ENCODE measurements around the gene LTBR. TPM values are rescaled to one million over a fixed set of nuclear protein-coding genes. Genes with fewer than 3 reads are reported as not detected.

Gene LTBR
- total and polyA plus RNA-seq, 2 donors (not counting 3 experiments of a cell fraction or from before 2014, with no cell fraction given) = 70.7 to 102 TPM

DNA sequence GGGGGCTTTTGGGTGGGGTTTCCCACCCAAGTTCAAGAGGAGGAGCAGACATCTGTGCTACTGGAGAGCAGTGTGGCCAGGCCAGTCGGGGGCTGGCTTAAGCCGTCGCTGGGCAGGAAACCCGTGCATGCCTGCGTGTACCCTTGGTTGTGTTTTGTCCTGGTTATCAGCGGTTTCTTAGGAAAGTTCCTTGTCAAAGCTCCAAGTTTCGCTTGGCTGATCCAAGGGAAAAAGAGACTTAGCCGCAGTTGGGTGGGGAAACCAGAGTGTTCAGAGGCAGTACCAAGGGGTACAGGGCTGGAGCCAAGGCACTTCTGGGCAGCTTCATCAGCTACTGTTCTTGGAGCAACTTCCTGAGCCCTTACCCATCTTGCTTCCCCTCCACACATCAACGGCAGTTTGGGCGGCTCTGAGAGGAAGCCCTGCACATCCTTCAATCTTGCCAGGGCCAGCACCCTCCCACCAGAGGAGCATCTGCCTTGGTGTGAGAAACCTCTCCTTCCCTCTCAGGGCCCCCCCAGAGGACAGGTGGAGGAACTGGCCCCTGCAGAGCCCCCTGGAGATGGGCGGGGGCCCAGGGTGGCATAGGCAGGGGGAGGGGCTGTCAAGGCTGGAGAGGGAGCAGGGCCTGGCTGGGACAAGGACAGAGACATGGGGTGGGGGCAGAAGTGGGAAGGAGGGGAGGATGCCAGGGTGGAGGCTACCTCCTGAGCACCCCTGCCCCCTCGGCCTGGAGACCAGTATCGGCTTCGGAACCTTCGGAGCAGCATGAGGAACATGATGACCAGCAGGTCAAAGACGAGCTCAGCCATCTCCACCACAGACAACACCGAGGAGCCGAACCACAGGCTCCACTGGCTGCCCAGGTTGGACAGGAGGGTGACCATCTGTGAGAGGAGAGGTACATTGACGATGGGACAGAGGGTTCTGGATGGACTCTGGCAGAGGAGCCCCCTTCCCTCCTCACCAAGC, 36.3 kb upstream of the LTBR start:
- Histone ChIP-seq H3K4me1 (ENCODE audit: control insufficient read depth, extremely low read depth, insufficient read depth, low read length) (peaks cover 25% of the 10 kb centered on the region), H3K4me2 (ENCODE audit: insufficient read depth, low read length) (no peak overlapping the region), H3K27ac (ENCODE audit: insufficient read depth, low read depth, low read length) (no peak overlapping the region), H3K9ac (replicated peaks; ENCODE audit: extremely low read depth, insufficient read depth, low read length) (no peak overlapping the region), H2AFZ (ENCODE audit: low read depth, low read length) (peak overlapping the region; percentile 30), H3K79me2 (ENCODE audit: control insufficient read depth, insufficient read depth, low read length) (no peaks in the 10 kb centered on the region), H3K36me3 (ENCODE audit: control insufficient read depth in 2 of 2, extremely low read depth in 1 of 2, insufficient read depth in 2 of 2, low read length in 2 of 2) (no peaks in the 10 kb centered on the region), H3K9me3 (replicated peaks; ENCODE audit: control insufficient read depth, insufficient read depth, low read length) (no peaks in the 10 kb centered on the region), H4K20me1 (replicated peaks; ENCODE audit: control insufficient read depth, extremely low read depth, insufficient read depth, low read length) (no peaks in the 10 kb centered on the region), H3K9me1 (replicated peaks; ENCODE audit: control insufficient read depth, extremely low read depth, insufficient read depth, low read length) (no peaks in the 10 kb centered on the region), H3K27me3 (ENCODE audit: control insufficient read depth in 2 of 2, insufficient read depth in 2 of 2, low read length in 2 of 2) (no peaks in the 10 kb centered on the region), H3K4me3 (replicated peaks in 1 of 3; ENCODE audit: insufficient read depth in 1 of 3, low read depth in 1 of 3, low read length in 3 of 3) (no peak overlapping the region)
- DNase-seq (ENCODE audit: low read depth, low spot score) = peak; percentile 89
- intact Hi-C loops (cut with micrococcal nuclease) = no loop called here
- TF ChIP-seq EZH2 (IDR thresholded peaks at IDR 0.05; ENCODE audit: borderline replicate concordance, low read depth, low read length, severe bottlenecking) (no peak), JUN (IDR thresholded peaks at IDR 0.05; ENCODE audit: borderline replicate concordance, insufficient read depth, insufficient read length, low read depth) (no peak), FOS (IDR thresholded peaks at IDR 0.05; ENCODE audit: borderline replicate concordance, insufficient read depth, low read length) (no peak), POLR2AphosphoS5 (IDR thresholded peaks at IDR 0.05; ENCODE audit: insufficient read depth, low read depth, low read length) (peak; percentile 28), GATA2 (IDR thresholded peaks at IDR 0.05; ENCODE audit: insufficient read depth, insufficient read length, low read depth, low read length) (no peak), CTCF (IDR thresholded peaks at IDR 0.05; ENCODE audit: extremely low read depth in 1 of 2, insufficient read depth in 1 of 2, low read depth in 1 of 2, low read length in 2 of 2) (no peak), POLR2A (IDR thresholded peaks at IDR 0.05; ENCODE audit: low read depth, low read length) (peak; percentile 21)
- TF ChIP-seq, protein P1, sequence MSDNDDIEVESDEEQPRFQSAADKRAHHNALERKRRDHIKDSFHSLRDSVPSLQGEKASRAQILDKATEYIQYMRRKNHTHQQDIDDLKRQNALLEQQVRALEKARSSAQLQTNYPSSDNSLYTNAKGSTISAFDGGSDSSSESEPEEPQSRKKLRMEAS (IDR thresholded peaks at IDR 0.05; ENCODE audit: insufficient read depth, insufficient read length) = no peak
- POLR2A ChIA-PET = interaction anchor here (0.6 kb wide), 1 partner anchor 14 kb away, joined by 4 read pairs; no protein-coding TSS in a partner anchor
- no TSS peak for BruUV-seq (replicated peaks)
- dilution Hi-C loops (cut with MboI; ENCODE audit: extremely low pct_ligation_motif_present, low sequenced_read_pairs) = no loop called here
- CTCF ChIA-PET = interaction anchor here (0.7 to 4.0 kb wide), 4 partner anchors 11 to 118 kb away, joined by 3 to 37 read pairs (median 3); partner anchors contain the start of gene LTBR
- peak; percentile 89 for FAIRE-seq

Measured in endothelial cell of umbilical vein (primary cell).